Fibroblast of villous mesenchyme (primary cell): ENCODE data around the gene PACS1. TPM values are rescaled to one million over a fixed set of nuclear protein-coding genes. Genes with fewer than 3 reads are reported as not detected.
"Not testable (repeated sequence)": the region's sequence is repeated elsewhere in the genome, so short reads cannot be mapped to it uniquely, and the experiment has no call there.

ENCODE experiments used
- DNase-seq: peaks from one replicate; pipeline ENCODE4 v3.0.0-alpha.2; 2010; ENCODE audit warnings: low read depth
- H3K4me3 ChIP-seq: 2 replicates; pipeline ENCODE4 v1.5.1; 2011; ENCODE audit warnings: low read depth, mild to moderate bottlenecking, low read length
- CTCF ChIP-seq: IDR thresholded peaks from 2 replicates; pipeline ENCODE4 v1.5.1; 2012; ENCODE audit warnings: low read depth, mild to moderate bottlenecking, low read length; ENCODE audit not compliant: insufficient read depth
- total RNA-seq: library from RNA; depleted of rRNA; stranded (reverse); fragments of >200 nt; gene quantifications from 2 replicates; pipeline ENCODE4 v1.2.3, GENCODE V29; 2012

PACS1 gene
- total RNA-seq, 1 donor: 36.7 TPM

DNA sequence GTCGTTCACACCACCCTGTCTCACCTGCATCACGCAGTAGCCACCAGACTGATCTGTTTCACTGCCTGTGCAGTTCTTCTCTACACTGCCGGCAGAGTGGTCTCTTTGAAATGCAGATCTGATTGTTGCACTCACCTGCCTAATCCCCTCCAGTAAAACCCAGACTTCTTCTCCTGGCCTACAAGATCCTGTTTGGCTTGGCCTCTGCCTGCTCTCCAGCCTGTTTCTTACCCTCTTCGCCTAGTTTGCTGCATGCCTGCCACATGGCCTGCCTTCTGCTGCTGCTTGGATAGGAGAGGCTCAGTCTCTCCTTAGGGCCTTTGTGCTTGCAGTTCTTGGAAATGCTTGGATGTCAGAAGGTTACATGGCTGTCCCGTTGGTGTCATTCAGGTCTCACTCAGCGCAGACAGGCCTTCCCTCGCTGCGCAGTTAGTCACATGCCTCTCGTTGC is 42.0 kb downstream of the PACS1 start:
- no peak for DNase-seq
- no peak for TF ChIP-seq CTCF
- H3K4me3 ChIP-seq: no peak overlapping the region

GRCh38 chr11:66112601-66113499 is 42.8 kb downstream of the PACS1 start:
- DNase-seq: peak; percentile 91
- no peak for TF ChIP-seq CTCF
- no peak overlapping the region for H3K4me3 ChIP-seq

DNA sequence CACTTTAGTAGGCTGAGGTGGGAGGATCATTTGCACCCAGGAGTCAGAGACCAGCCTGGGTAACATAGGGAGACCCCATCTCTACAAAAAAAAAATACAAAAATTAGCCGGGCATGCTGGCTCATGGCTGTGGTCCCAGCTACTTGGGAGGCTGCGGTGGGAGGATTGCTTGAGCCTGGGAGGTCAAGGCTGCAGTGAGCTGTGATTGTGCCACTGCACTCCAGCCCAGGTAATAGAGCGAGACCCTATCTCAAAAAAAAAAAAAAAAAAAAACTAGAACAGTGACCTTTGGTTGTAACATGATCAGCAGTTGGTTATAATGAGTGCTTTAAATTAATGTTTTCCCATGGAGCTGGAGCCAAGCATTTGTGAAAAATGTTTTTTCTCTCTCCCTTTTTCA is 44.9 kb downstream of the PACS1 start:
- not testable (repeated sequence) for H3K4me3 ChIP-seq, DNase-seq

DNA sequence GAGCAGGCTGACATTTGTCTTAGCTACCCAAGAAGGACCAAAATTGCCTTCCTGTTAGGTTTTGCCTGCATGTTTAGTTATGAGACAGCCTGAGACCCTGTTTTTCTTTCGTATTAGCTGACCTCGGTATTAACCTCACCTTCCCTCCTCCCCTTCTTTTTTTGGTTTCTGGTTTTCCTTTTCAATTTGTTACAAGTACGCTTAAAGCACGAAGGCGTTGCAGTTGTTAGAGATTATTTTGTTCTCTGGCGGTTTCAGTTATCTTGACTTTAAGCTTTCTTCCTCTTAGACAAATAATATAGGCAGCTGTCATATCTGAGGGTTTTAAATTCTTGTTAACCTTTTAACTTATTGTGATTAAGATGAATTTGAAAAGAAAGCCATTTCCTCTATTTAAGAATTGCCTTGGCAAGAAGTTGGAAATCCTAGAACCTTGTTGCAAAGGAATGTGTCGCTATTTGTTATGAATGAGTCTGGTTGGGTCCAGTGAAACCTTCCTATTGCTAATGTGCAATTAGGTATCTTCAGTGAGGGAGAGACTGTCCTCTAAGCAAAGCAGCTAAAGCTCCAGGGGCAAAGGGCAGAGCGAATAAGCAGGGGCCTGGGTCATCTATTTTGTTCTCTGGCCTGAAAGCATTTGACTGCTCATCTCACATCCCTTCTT is 45.7 kb downstream of the PACS1 start:
- TF ChIP-seq CTCF: no peak
- DNase-seq: peak; percentile 78
- peak overlapping the region; percentile 17 for H3K4me3 ChIP-seq

GRCh38 chr11:66116576-66117361 is 46.7 kb downstream of the PACS1 start:
- no peak overlapping the region for H3K4me3 ChIP-seq
- DNase-seq: peak; percentile 46
- TF ChIP-seq CTCF: no peak

DNA sequence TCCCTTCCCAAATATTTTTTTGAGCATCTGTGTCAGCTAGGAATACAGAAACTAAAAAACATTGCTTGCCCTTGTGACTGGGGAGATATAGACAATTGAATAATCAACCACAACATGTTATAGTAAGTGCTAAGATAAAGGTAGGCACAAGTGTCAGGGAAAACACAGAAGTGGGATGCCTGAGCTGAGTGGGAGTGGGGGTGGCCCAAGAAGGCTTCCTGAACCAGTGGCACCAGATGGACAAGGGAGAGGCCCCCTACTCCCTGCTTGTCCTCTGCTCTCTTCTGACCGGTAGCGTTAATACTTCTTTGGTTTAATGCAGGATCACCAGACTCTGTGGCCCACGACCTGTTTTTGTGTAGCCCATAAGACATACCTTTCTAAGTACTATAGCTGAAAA is 48.8 kb downstream of the PACS1 start:
- no peak overlapping the region for H3K4me3 ChIP-seq
- TF ChIP-seq CTCF: no peak
- no peak for DNase-seq
